ENCODE results near the gene OTUD3.

The OTUD3 gene

GRCh38 chr1:19955534-19956170 lies 73.5 kb downstream of the OTUD3 start:
- DNase-seq (ENCODE audit: low spot score): no peak

DNA sequence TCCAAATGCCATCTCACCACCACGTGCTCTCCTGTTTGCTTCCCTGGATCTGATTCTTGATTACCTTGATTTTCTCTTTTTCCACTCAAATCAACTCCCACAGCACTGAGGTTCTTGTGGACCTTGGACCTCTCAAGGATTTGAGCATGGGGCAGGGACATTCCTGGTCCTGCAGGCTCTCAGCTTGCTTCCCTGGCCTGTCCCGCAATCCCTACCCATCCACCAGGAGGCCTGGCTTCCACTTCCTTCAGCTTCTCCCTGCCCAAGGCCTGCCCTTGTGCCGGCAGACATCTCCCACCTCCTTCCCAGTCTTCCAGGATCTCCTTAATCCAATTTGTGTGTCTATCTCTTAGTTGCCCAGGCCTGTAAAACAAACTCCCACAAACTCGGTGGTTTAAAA lies 75.6 kb downstream of the OTUD3 start:
- DNase-seq (ENCODE audit: low spot score): no peak

- DNase-seq (ENCODE audit: low spot score): no peak
These were observed 78.4 kb downstream of the OTUD3 start for GRCh38 chr1:19960591-19960990.

Data from LoVo (cell line).